Gastrocnemius medialis (tissue), 4 donors: ENCODE measurements around the gene IL20RA.

Experiments
- POLR2A ChIP-seq, 2 donors: fragments of 450-650 bp; IDR thresholded peaks; one replicate each; pipeline ENCODE4 v1.6.1; 2017; ENCODE audit warnings: antibody characterized with exemption in 2 of 2, mild to moderate bottlenecking in 2 of 2, moderate library complexity in 2 of 2
- TF ChIP-seq, protein P1 (sequence below), 5 experiments: fragments of 450-650 bp in 3 of 5; fragments of 200-600 bp in 2 of 5; sonication (generic) in 2 of 5; IDR thresholded peaks in 4 of 5; conservative IDR thresholded peaks in 1 of 5; 1 replicate in 4 of 5; 2 replicates in 1 of 5; pipeline ENCODE4 v1.5.1; 2016 to 2019; ENCODE audit warnings: antibody characterized with exemption in 5 of 5, mild to moderate bottlenecking in 3 of 5, moderate library complexity in 3 of 5

DNA sequence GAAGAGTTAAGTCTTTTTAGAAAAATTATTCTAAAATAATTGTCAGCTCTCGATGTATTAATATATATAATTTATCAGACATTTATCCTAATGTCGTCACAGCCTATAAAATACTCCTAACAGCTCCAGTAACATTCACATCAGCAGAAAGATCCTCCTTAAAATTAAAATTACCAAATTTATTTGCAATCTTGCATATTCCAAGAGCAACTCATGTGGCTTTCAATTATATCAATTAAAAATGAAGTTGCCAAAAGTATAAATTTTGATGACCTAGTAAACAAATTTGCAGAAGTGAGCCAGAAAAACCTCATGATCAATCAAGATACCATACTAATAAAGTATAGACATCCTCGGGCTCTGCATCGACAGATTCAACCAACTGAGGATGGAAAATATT lies 60.2 kb downstream of the IL20RA start:
- TF ChIP-seq, protein P1, sequence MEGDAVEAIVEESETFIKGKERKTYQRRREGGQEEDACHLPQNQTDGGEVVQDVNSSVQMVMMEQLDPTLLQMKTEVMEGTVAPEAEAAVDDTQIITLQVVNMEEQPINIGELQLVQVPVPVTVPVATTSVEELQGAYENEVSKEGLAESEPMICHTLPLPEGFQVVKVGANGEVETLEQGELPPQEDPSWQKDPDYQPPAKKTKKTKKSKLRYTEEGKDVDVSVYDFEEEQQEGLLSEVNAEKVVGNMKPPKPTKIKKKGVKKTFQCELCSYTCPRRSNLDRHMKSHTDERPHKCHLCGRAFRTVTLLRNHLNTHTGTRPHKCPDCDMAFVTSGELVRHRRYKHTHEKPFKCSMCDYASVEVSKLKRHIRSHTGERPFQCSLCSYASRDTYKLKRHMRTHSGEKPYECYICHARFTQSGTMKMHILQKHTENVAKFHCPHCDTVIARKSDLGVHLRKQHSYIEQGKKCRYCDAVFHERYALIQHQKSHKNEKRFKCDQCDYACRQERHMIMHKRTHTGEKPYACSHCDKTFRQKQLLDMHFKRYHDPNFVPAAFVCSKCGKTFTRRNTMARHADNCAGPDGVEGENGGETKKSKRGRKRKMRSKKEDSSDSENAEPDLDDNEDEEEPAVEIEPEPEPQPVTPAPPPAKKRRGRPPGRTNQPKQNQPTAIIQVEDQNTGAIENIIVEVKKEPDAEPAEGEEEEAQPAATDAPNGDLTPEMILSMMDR (IDR thresholded peaks at IDR 0.05 in 4 of 5, conservative IDR thresholded peaks at IDR 0.05 in 1 of 5) = no peak
- TF ChIP-seq POLR2A (IDR thresholded peaks at IDR 0.05) = no peak
